Fibroblast of skin of left biceps (primary cell): ENCODE measurements around the gene DCUN1D2.
"Not testable (repeated sequence)": the region's sequence is repeated elsewhere in the genome, so short reads cannot be mapped to it uniquely, and the experiment has no call there.

Experiments
- DNase-seq, 2 experiments: peaks; one replicate each; pipeline ENCODE4 v3.0.0-alpha.2; 2013; ENCODE audit warnings: low read depth in 2 of 2

Gene DCUN1D2

DNA sequence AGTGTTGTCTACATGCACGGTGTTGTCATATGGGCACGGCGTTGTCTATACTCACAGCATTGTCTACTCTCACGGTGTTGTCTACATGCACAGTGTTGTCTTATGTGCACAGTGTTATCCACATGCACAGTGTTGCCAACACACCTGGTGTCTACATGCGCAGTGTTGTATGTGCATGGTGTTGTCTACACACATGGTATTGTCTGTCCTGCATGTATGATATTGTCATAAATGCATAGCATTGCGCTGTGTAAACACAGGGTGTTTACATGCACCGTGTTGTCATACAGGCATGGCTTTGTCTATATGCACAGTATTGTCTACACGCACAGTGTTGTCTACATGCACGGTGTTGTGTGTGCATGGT lies 44.0 kb downstream of the DCUN1D2 start:
- no peak for DNase-seq

- no peak for DNase-seq
Measured at GRCh38 chr13:113445791-113446487, 44.6 kb downstream of the DCUN1D2 start.

- DNase-seq, result no peak
Measured at GRCh38 chr13:113443991-113444390, 46.5 kb downstream of the DCUN1D2 start.

DNA sequence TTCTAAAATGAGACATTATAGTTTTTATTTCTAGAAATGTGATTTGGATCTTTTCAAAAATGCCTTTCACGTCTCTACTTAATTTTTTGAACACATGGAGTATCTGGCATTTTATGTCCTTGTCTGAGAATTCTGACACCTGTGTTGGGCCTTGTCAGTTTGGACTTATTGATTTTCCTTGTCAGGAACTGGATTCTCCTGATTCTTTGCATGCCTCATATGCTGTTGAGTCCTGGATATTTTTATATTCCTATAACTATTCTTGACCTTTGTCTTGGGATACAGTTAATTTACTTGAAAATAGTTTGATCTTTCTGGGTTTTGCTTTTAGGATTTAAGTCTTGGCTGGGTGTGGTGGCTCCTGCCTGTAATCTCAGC lies 47.5 kb downstream of the DCUN1D2 start:
- DNase-seq, result no peak

DNA sequence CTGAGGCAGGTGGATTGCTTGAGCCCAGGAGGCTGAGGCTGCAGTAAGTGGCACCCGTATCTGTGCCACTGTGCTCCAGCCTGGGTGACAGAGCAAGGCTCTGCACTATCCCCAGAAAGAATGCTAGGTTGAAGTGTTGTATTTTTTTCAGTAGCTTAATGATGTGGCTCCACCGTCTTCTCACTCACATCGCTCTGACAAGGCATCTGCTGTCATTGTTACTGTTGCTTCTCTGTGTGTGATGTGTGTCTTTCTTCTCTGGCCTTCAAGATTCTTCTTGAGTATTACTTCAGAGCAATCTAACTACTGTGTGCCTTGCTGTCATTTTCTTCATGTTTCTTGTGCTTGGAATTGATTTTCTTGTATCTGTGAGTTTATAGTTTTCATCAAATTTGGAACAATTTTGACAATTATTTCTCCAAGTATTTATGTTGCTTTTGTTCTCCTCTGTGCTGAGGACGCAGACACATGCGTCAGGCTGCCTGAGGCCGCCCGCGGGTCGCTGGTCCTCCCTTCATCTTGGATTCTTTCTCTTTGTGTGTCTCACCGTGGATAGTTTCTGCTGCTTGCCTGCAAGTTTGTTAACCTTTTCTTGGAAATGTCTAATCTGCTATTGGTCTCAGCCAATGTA lies 48.0 kb downstream of the DCUN1D2 start:
- no peak for DNase-seq

DNA sequence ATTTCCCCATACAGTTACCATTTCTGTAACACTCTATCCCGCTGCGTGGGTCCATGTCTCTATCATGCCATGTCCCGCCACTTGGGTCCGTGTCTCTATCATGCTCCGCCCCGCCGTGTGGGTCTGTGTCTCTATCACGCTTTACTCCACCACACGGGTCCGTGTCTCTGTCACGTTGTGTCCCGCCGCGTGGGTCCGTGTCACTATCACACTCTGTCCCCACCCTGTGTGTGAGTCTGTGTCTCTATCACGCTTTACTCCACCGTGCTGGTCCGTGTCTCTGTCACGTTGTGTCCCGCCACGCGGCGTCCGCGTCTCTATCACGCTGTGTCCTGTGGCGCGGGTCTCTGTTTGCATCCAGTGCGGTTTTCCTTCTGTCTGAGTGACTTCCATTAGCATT lies 48.9 kb downstream of the DCUN1D2 start:
- no peak for DNase-seq

DNA sequence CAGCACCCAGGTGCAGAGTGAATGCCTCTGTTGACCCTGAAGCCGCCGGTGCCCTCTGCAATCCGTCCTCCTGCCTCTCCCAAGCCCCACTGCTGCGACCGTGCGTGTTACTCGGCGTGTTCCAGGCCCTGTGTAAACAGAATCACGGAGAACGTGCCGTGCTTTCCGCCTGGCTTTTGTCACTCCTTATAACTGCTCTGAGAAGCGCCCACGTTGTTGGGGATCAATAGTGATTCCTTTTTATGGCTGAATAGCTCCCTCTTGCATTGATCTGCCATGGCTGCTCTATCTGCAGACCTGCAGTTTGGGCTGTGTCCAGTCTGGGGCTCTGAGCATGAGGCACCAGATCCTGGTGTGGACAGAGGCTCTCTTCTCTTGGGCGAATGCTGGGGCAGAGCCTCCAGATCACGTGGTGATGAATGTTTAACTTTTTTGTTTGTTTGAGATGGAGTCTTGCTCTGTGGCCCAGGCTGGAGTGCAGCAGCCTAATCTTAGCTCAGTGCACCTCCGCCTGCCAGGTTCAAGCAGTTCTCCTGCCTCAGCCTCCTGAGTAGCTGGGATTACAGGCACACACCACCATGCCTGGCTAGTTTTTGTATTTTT lies 53.0 kb downstream of the DCUN1D2 start:
- no peak for DNase-seq

DNA sequence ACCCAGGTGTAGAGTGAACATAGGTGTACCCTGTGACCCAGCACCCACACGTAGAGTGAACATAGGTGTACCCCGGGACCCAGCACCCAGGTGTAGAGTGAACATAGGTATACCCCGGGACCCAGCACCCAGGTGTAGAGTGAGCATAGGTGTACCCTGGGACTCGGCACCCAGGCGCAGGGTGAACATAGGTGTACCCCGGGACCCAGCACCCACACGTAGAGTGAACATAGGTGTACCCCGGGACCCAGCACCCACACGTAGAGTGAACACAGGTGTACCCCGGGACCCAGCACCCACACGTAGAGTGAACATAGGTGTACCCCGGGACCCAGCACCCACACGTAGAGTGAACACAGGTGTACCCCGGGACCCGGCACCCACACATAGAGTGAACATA lies 53.6 kb downstream of the DCUN1D2 start:
- not testable (repeated sequence) for DNase-seq

DNA sequence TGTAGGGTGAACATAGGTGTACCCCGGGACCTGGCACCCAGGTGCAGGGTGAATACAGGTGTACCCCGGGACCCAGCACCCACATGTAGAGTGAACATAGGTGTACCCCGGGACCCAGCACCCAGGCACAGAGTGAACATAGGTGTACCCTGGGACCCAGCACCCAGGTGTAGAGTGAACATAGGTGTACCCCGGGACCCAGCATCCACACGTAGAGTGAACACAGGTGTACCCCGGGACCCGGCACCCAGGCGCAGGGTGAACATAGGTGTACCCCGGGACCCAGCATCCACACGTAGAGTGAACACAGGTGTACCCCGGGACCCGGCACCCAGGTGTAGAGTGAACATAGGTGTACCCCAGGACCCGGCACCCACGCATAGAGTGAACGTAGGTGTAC lies 54.6 kb downstream of the DCUN1D2 start:
- DNase-seq, result not testable (repeated sequence)

- no peak for DNase-seq
Measured at GRCh38 chr13:113433391-113433916, 57.1 kb downstream of the DCUN1D2 start.

- DNase-seq, result no peak
Measured at GRCh38 chr13:113432506-113433270, 57.8 kb downstream of the DCUN1D2 start.

GRCh38 chr13:113431171-113431570 lies 59.3 kb downstream of the DCUN1D2 start:
- no peak for DNase-seq

DNA sequence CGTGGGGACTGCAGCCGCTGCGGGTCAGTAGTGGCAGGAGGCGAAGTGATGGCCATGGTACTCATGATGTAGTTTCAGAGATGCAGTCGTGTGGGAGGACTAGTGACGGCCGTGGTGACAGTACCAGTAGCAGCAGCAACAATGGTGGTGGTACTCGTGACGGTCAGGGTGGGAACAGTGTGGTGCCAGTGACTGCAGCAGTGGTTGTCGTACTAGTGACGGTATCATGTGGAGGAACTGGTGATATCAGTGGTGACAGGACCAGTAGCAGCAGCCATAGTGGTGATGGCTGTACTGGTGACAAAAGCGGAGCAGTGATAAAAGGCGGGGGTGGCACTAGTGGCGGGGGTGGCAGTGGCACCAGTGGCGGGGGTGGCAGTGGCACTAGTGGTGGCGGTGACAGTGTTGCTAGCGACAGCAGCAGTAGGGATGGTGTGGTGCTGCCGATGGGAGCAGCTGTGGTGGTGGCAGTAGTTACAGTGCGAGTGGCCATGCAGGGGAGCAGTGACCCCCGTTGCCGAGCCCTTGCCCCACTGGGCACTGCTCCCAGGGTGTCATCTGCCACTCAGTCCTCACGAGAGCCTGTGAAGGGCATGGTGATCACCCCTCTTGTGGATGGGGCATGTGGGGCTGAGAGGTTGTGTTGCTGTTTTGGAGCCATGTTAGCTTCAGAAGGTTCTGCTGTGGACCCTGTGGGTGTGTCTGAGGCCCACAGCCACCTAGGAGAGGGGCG lies 60.0 kb downstream of the DCUN1D2 start:
- no peak for DNase-seq

- DNase-seq, result no peak
Measured at GRCh38 chr13:113429608-113429985, 60.9 kb downstream of the DCUN1D2 start.

DNA sequence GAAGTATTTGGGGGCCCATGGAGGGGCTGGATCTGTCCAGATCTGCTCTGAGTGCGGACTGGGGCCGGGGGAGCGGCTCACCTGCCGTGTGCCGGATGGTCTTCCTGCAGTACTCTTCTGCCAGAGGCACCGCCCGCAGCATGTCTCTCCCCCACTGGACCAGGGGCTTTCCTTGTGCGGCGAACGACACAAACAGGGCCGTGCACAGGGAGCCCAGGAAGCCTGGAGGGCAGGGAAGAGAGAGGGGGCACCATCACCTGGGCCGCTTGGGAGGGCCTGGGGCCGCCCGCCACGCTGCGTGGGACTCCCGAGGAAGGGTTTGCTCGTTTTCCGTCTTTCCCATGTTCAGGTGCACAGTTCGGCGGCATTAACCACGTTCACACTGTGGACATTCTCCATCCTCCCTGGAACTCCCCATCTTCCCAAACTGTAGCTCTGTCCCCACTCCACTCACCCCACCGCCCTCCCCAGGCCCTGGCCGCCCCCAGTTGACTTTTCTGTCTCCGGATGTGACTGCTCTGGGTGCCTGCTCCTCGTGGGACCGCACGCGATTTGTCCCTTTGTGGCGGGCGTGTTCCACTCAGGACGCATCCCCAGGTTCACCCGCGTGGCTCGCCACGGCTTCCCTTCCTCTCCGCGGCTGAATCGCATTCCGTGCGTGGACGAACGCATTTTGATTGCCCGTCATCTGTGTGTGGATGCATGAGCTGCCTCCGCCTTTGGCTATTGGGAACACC lies 61.5 kb downstream of the DCUN1D2 start:
- DNase-seq, result no peak

DNA sequence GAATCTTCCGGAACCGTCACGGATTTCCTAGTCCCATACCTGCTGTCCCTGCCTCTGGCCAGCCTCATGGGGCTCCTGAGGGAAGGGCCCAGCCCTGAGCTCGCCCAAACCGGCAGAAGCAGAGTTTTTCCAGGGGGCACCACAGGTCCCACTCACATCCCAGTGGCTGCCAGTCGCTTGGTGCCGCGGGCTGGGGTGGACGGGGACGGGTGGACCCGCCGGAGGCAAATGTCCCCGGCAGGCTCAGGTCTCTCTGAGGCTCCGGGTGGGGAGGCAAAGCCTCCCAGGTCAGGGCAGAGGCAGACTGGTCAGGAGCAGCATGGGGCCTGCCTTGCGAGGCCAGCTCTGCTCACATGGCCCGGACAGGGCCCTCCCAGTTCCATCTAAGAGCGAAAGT lies 62.0 kb downstream of the DCUN1D2 start:
- DNase-seq, result no peak

GRCh38 chr13:113427562-113428468 lies 62.7 kb downstream of the DCUN1D2 start:
- no peak for DNase-seq

DNA sequence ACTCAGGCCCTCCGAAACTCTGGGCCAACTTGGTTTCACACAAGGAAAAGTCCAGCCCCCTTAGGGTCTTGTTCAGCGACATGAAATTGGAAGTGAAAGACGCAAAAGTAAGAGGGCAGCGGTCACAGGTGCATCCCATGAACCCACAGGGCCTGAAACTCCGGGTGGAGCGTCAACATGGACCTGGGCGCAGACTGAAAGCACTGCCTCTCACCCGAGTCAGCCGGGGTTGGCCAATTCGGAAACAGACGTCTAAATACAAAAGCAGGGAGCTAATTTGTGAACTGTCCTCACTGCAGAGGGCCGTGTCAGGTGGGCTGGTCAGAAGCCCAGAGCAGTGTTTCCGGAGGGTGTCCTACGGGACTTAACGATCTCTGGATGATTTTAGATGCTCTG lies 63.9 kb downstream of the DCUN1D2 start:
- no peak for DNase-seq

- DNase-seq, result no peak
Measured at GRCh38 chr13:113425941-113426590, 64.4 kb downstream of the DCUN1D2 start.
